HT-29 (cell line): ENCODE data around the gene AIFM3. TPM values are rescaled to one million over a fixed set of nuclear protein-coding genes. Genes with fewer than 3 reads are reported as not detected.
A peak's percentile ranks its signal among the peaks of the same experiment; 100 is the strongest.
"Not testable (repeated sequence)": the region's sequence is repeated elsewhere in the genome, so short reads cannot be mapped to it uniquely, and the experiment has no call there.

Source experiments
- DNase-seq: peaks from one replicate; pipeline ENCODE4 v3.0.0-alpha.2; 2015; ENCODE audit warnings: low spot score
- total RNA-seq: library from RNA; depleted of rRNA; stranded (reverse); fragments of >200 nt; shearing (Covaris generic); gene quantifications from 2 replicates; pipeline ENCODE4 v1.2.3, GENCODE V29; 2014

The AIFM3 gene
- total RNA-seq, 1 experiment from 2014 or later, result 41.7 TPM

DNA sequence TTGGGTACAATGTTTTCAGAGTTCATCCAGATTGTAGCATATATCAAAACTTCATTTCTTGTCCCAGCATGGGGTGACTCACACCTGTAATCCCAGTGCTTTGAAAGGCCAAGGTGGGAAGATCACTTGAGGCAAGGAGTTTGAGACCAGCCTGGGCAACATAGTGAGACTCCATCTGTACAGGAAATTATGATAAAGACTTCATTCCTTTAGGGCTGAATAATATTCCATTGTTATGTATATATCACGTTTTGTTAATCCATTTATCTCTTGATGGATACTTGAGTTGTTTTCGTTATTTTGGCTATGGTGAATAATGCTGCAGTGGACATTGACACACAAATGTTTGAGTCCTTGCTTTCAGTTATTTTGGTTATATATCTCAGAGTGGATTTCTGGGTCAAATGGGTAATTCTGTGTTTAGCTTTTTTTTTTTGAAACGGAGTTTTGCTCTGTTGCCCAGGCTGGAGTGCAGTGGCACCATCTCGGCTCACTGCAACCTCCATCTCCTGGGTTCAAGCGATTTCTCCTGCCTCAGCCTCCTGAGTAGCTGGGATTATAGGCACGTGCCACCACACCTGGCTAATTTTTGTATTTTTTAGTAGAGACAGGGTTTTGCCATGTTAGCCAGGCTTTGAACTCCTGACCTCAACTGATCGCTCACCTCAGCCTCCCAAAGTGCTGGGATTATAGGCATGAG is 24.7 kb upstream of the AIFM3 start:
- DNase-seq, result not testable (repeated sequence)

- no peak for DNase-seq
Observed at GRCh38 chr22:20943104-20943933, 23.7 kb upstream of the AIFM3 start.

- DNase-seq, result no peak
Observed at GRCh38 chr22:20944042-20944441, 23.0 kb upstream of the AIFM3 start.

DNA sequence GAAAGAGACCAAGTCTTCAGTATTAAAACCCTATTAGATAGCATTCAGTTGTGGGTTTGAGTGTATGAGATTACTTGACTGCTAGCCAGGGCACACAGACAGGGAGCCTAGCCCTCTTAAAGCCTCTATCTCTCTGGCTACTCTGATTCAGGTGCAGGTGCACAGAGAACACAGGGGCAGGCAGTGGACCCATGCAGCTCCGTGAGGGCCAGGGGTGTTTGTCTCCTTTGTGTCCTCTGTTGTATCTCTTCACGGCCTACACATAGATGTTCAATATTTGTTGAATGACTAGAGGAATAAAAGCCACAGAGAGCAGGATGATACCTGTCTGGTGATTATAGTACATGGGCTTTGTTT is 21.5 kb upstream of the AIFM3 start:
- DNase-seq, result no peak

DNA sequence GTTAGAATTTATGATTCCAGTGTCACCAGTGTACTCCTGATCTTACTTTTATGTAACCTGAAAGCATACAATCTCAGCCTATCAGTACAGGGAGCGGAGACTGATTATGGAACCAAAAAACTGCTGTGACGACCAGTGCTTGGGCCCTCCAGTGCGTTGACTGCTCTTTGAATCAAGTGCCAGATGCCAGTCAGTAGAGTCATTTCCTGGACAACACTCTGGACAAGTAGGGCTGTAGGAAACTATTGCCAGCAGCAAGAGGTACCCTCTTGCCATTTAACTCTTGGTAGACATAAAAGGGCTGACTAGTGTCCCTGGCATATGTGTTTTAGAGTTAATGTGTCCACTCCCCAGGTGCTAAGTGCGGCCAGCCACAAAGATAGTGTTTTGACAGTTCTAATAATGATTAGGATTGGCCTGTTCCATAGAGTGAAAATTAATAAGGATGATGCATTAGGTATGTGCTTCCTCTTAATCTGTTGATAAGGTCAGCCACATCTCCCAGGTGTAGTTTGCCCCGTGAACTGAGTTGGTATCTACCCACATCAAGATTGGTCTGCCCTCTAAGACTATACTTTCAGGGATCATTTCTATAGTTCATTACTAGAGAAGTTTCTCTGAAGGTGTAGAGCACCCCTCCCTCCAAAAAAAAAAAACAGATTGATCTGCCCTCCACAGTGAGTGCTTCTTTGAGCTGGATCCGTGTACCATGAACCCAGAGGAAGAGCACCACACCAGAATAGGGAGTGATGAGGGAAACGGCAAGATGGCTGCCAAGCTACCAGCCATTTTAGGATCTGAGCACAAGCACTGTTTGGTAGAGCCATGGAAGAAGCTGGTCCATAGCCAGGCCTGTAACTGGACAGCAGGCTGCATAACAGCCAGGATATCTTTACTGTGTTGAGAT is 20.7 kb upstream of the AIFM3 start:
- DNase-seq, result no peak

DNA sequence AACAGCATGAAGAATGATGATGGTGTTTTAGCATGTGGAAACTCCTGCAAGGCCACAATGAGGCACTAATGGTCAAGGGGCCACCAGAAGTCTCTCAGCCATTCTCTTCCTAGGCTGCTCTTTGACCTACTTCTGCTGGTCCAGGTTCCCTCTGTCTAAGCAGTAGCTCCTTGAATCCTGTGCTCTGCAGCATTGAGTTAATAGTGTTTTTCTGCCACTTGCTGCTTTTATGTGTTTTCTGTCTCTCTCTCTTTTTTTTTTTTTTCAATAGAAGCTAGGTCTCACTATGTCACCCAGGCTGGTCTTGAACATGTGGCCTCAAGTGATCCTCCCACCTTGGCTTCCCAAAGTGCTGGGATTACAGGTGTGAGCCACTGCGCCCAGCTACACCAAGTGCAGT is 20.1 kb upstream of the AIFM3 start:
- no peak for DNase-seq

GRCh38 chr22:20948450-20948849 is 18.6 kb upstream of the AIFM3 start:
- no peak for DNase-seq

DNA sequence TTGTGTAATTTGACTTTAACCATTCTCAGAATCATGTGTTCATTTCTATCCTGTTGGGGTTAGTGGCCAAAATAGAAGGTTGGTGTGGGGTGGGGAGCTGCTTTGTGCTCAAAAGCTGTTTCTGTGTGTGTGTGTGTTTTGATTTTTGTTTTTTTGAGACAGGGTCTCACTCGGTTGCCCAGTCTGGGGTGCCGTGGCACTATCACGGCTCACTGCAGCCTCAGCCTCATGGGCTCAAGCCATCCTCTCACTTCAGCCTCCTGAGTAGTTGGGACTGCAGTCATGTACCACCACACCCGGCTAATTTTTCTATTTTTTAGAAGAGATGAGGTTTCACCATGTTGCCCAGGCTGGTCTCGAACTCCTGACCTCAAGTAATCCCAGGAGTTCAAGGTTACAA is 18.1 kb upstream of the AIFM3 start:
- DNase-seq, result no peak

- DNase-seq, result no peak
Observed at GRCh38 chr22:20949698-20950183, 17.3 kb upstream of the AIFM3 start.

DNA sequence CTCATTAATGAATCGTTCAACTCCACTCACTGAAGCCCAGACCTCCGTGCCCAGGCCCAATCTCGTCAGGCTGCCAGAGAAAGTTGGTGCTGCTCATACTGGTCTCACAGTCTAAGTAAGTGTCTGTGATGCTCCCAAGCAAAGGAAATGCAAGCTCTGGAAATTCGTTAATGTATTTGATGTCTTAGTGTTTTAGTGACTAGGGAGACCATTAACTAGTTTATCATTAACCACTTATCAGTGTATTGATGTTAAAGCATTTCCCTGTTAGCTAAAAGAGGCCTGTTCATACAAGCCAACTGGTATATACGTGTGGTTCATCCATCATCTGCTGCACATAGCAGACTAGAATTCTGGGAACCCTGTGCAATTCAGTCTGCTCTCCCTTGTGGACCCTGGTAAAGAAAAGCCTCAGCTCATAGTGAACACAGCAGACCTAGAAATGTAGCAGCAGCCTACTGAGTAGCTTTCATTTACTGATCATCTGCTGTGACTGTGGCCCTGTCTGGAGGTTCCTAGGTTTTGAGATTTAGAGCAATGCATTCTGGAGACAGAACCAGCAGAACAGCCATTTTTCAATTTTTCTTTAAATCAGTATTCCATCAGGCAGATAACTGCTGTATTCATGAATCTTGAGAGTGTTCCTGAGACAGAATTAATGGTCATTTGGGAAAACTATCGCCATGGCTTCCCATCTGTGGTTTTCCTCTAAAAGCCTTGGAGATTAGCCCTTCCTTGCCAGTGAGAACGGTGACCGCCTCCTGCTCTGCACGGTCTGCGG is 15.7 kb upstream of the AIFM3 start:
- DNase-seq, result peak; percentile 85

DNA sequence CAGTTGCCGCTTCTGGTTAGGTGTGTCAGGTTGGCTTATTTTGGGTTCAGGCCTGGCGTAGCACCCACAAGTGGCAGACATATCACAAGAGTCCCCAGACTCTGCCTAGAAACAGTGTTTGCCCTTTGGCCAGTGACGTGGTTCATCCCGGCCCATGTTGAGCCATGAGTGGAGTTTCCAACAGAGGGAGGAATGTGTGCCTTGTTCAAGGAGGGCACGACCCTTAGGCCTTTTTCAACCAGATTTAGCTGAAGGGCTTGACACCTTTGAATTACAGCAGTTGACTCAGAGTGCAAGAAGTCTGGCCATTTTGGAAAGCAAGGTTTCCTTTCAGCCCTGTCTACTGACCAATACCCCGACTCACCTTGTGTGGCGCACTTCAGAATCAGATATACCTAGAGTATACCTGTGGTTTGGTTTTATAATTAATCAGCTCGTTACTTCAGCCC is 15.1 kb upstream of the AIFM3 start:
- no peak for DNase-seq

DNA sequence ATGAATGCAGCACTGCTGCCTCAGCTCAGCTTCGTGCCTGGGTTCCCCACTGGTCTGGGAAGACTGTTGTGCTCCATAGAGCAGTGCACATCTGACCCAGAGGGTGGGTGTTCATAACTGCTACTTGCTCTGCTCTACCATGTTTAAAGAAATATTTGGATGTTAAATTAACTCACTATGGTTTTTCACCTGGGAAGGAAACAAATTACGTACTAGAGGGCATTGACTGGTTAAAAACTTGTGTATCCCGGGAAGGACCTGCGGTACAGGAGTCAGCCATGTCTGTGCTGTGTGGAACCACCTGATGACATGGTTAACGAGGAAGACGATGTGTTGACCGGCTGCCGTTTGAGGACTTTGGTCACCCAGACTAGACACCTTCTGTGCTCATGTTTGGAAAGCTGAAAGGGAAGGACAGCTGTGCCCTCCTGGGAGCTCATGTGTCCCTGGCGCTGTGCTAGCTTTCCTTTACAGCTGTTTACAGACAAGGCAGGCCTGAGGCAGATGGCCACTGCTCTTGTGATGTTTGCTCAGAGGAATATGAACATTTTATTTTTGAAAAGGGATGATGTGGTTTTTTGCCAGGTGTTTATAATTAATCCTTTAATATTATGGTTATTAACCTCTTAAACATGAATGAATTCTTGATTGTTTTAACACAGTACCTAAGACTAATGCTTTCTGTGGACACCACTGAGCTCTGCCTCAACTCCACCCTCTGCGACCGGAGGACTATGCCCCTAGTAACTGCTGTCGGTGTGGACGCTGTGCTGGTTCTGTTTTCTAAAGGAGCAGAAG is 14.3 kb upstream of the AIFM3 start:
- DNase-seq, result peak; percentile 62

DNA sequence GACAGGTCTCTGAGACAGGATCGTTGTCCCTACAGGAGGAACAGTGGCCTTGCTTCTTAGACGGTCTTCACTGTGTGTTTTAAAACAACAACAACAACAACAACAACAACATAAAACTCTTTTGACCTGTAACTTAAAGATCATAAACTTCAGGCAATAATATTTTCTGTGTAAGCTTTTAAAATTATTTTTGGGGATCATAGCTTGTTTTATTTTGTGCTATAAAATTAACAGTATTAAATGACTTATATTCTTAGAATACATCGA is 13.8 kb upstream of the AIFM3 start:
- DNase-seq, result no peak

GRCh38 chr22:20953668-20954500 is 13.2 kb upstream of the AIFM3 start:
- DNase-seq, result no peak

GRCh38 chr22:20955548-20955947 is 11.5 kb upstream of the AIFM3 start:
- DNase-seq, result no peak

DNA sequence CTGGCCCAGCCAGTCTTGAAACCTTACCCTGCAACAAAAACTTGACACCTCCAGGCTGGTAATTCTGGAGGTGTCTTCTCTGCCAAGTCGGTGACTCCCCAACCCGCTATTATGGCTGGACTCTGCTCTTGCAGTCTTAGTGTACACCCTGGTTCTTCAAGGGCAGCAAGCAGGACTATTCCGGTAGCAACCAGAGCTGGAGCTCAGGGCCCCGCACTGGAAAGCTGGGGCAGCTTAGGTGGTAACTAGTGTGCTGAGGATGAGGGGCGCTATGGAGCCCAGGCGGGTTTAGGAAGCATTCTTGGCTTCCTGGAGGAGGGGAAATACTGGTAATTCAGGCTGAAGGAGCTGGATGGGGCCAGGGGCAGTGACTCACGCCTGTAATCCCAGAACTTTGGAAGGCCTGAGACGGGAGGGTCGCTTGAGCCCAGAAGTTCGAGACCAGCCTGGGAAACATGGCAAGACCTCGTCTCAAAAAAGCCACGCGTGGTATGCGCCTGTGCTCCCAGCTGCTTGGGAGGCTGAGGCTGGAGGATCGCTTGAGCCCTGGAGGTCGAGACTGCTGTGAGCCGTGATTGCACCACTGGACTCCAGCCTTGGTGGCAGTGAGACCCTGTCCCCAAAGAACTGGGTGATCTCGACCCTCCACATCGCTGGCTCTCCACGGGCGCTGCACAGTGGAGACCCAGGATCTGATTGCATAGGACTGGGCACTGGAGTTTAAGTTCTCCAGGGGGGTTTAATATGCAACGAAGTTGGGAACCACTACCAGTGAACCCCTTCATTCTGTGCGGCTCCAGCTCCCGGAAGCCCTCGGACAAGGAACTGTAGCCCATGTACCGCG is 10.6 kb upstream of the AIFM3 start:
- DNase-seq, result peak; percentile 90

GRCh38 chr22:20957102-20957682 is 9.9 kb upstream of the AIFM3 start:
- DNase-seq, result peak; percentile 85
